ENCODE data around the gene ASIC1.

- no peak for TF ChIP-seq CTCF (IDR thresholded peaks at IDR 0.05)
- TF ChIP-seq POLR2A (IDR thresholded peaks at IDR 0.05) = no peak
Measured at GRCh38 chr12:50117057-50117622, 59.7 kb downstream of the ASIC1 start.
